Measurements from ENCODE around the gene DRAM2.

DNA sequence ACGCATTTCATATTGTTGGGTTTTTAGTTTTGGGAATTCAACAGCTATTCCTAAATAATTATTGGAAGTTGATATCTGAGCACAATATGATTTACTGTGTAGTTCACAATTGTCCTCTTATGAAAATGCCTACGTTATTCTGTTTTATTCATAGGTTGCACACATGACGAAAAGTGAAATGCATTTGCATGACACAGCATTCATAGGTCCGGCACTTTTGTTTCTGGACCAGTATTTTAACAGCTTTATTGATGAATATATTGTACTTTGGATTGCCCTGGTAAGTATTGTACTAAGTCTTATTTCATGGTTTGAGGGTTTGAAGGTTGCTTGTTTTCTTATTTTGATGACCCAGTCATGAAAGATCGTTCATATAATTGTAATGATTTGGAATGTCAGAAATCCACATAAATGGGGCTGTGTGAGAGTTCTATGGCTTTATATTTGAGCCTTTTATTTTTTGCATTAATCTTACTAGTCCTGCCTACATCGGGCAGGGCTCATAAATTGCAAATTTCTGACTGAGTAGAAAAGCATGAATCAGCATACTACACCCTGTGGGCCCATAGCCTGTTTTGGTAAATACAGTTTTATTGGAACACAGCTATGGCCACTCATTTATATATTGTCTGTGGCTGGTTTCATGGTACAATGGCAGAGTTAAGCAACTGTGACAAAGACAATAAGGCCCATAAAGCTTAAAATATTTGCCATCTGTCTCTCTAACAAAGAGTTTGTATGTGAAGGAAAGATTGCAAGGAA is 43.6 kb upstream of the DRAM2 start:
- TF ChIP-seq EZH2 (IDR thresholded peaks at IDR 0.05), result no peak
- no peak for TF ChIP-seq REST (IDR thresholded peaks at IDR 0.05; ENCODE audit: low read depth)
- TF ChIP-seq, protein P1, sequence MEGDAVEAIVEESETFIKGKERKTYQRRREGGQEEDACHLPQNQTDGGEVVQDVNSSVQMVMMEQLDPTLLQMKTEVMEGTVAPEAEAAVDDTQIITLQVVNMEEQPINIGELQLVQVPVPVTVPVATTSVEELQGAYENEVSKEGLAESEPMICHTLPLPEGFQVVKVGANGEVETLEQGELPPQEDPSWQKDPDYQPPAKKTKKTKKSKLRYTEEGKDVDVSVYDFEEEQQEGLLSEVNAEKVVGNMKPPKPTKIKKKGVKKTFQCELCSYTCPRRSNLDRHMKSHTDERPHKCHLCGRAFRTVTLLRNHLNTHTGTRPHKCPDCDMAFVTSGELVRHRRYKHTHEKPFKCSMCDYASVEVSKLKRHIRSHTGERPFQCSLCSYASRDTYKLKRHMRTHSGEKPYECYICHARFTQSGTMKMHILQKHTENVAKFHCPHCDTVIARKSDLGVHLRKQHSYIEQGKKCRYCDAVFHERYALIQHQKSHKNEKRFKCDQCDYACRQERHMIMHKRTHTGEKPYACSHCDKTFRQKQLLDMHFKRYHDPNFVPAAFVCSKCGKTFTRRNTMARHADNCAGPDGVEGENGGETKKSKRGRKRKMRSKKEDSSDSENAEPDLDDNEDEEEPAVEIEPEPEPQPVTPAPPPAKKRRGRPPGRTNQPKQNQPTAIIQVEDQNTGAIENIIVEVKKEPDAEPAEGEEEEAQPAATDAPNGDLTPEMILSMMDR (IDR thresholded peaks at IDR 0.05 in 2 of 3, conservative IDR thresholded peaks at IDR 0.05 in 1 of 3; ENCODE audit: borderline replicate concordance in 1 of 3, insufficient read depth in 1 of 3, low read depth in 2 of 3, low read length in 2 of 3), result no peak
- no peak for TF ChIP-seq RAD21 (IDR thresholded peaks at IDR 0.05; ENCODE audit: low read depth)
- TF ChIP-seq POLR2AphosphoS5 (IDR thresholded peaks at IDR 0.05; ENCODE audit: low read depth, low read length), result no peak; the same call in 1 of the 2 replicates
- no peak for TF ChIP-seq EZH2phosphoT487 (IDR thresholded peaks at IDR 0.05; ENCODE audit: borderline replicate concordance)
